Body of pancreas (tissue), 4 donors: ENCODE results near the gene RBP7. TPM values are rescaled to one million over a fixed set of nuclear protein-coding genes. Genes with fewer than 3 reads are reported as not detected.

Source experiments
- ATAC-seq: fragments of 150-250 bp; one replicate; pipeline ENCODE4 v1.9.1; 2016
- DNase-seq, 4 donors: peaks; one replicate each; pipeline ENCODE4 v3.0.0-alpha.2; 2019
- H3K27ac ChIP-seq, 4 donors: fragments of 200-600 bp; sonication (generic); 1 replicate in 3 of 4; 2 replicates in 1 of 4; pipeline versions ENCODE4 v1.5.1 to v1.6.1; 2016 to 2019; ENCODE audit warnings: mild to moderate bottlenecking in 1 of 4, mixed read lengths in 1 of 4, moderate library complexity in 1 of 4
- H3K27me3 ChIP-seq, 2 donors: fragments of 200-600 bp; sonication (generic); one replicate each; pipeline ENCODE4 v1.6.0; 2016; ENCODE audit warnings: mild to moderate bottlenecking in 1 of 2
- H3K36me3 ChIP-seq, 2 donors: fragments of 200-600 bp; sonication (generic); replicated peaks in 1 of 2; 2 replicates each; pipeline ENCODE4 v1.5.1; 2016; ENCODE audit warnings: low read depth in 2 of 2; ENCODE audit not compliant: insufficient read depth in 1 of 2
- H3K4me1 ChIP-seq: fragments of 200-600 bp; sonication (generic); one replicate; pipeline ENCODE4 v1.6.0; 2016
- H3K4me3 ChIP-seq, 2 donors: fragments of 200-600 bp; sonication (generic); 1 replicate in 1 of 2; 2 replicates in 1 of 2; pipeline ENCODE4 v1.5.1; 2016 to 2019
- H3K9me3 ChIP-seq, 3 donors: fragments of 200-600 bp; sonication (generic); 1 replicate in 2 of 3; 2 replicates in 1 of 3; pipeline ENCODE4 v1.5.1; 2016
- POLR2A ChIP-seq, 3 donors: fragments of 450-650 bp; IDR thresholded peaks; one replicate each; pipeline ENCODE4 v1.6.1; 2016; ENCODE audit warnings: antibody characterized with exemption in 3 of 3, mild to moderate bottlenecking in 2 of 3
- WGBS, 2 donors: methylation state at CpG; one replicate each; pipeline ENCODE4 v1.1.5; 2017; 5-methylcytosine and 5-hydroxymethylcytosine counted together
- intact Hi-C: fragments of 100-400 bp; cut with DNase I; formaldehyde crosslinking; loops from one replicate; pipeline ENCODE4 v1.15.1; 2023
- total RNA-seq, 2 donors: library from RNA; depleted of rRNA; stranded (reverse); fragments of >200 nt; gene quantifications; one replicate each; pipeline ENCODE4 v1.1.0, GENCODE V29; 2016
- TF ChIP-seq, protein P1 (sequence below), 7 experiments: fragments of 450-650 bp in 4 of 7; fragments of 200-600 bp in 3 of 7; sonication (generic) in 3 of 7; IDR thresholded peaks; one replicate each; pipeline ENCODE4 v1.5.1; 2016 to 2019; ENCODE audit warnings: antibody characterized with exemption in 7 of 7

Gene RBP7
- total RNA-seq, 2 donors from 2014 or later: 7.5 to 46.8 TPM

DNA sequence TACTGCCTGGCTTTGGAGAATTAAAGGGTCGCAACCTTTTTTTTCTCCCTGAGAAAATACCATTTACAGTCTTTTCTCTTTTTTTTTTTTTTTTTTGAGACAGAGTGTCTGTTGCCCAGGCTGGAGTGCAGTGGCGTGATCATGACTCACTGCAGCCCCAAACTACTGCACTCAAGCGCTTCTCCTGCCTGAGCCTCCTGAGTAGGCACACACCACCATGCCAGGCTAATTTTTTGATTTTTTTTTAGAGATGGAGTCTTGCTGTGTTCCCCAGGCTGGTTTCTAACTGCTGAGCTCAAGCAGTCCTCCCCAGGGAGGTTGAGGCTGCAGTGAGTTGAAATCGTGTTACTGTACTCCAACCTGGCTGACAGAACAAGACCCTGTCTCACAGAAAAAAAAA is 60.3 kb downstream of the RBP7 start:
- ATAC-seq: peak; percentile 71
- WGBS, 2 donors: 50 to 51% methylated on average over 4 of the region's 4 CpGs
- H3K4me3 ChIP-seq: no peak overlapping the region
- H3K27ac ChIP-seq: peak overlapping the region in 3 of 4 donors; percentile 72 to 74 (median 73)
- no peaks in the 10 kb centered on the region for H3K27me3 ChIP-seq
- H3K36me3 ChIP-seq: no peaks in the 10 kb centered on the region
- no peaks in the 10 kb centered on the region for H3K9me3 ChIP-seq
- DNase-seq: peak; percentile 26 to 64 (median 52)
- TF ChIP-seq POLR2A (IDR thresholded peaks at IDR 0.05): no peak
- TF ChIP-seq, protein P1, sequence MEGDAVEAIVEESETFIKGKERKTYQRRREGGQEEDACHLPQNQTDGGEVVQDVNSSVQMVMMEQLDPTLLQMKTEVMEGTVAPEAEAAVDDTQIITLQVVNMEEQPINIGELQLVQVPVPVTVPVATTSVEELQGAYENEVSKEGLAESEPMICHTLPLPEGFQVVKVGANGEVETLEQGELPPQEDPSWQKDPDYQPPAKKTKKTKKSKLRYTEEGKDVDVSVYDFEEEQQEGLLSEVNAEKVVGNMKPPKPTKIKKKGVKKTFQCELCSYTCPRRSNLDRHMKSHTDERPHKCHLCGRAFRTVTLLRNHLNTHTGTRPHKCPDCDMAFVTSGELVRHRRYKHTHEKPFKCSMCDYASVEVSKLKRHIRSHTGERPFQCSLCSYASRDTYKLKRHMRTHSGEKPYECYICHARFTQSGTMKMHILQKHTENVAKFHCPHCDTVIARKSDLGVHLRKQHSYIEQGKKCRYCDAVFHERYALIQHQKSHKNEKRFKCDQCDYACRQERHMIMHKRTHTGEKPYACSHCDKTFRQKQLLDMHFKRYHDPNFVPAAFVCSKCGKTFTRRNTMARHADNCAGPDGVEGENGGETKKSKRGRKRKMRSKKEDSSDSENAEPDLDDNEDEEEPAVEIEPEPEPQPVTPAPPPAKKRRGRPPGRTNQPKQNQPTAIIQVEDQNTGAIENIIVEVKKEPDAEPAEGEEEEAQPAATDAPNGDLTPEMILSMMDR (IDR thresholded peaks at IDR 0.05): no peak
- intact Hi-C loops: no loop called here
- peaks cover 48% of the 10 kb centered on the region for H3K4me1 ChIP-seq

DNA sequence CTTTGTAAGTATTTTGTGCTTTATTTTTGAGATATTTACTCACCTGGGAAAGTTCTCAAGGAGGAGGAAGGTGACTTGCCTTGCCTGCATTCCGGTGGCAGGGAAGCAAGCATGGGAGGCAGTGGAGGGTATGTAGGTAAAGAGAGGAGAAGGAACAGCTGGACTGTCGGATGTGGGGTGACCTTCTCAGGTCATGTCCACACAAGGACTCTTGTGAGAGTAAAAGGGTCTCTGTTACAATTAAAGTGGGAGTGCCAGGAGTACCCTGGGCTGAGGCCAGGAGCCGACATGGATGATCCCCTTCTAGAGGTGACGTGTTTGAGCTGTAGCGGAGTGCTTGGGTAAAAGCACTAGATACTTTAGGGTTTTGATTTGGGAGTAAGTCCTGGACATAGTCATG is 60.8 kb downstream of the RBP7 start:
- intact Hi-C loops: no loop called here
- peaks cover 48% of the 10 kb centered on the region for H3K4me1 ChIP-seq
- peak; percentile 49 to 66 (median 61) for DNase-seq
- H3K4me3 ChIP-seq: no peak overlapping the region
- no peaks in the 10 kb centered on the region for H3K27me3 ChIP-seq
- peak in 2 of 3 donors; percentile 35 to 36 for TF ChIP-seq POLR2A (IDR thresholded peaks at IDR 0.05)
- TF ChIP-seq, protein P1 (IDR thresholded peaks at IDR 0.05): no peak
- no peaks in the 10 kb centered on the region for H3K9me3 ChIP-seq
- H3K27ac ChIP-seq: peak overlapping the region; percentile 48 to 74 (median 72)
- 30 to 37% methylated on average over 5 of the region's 5 CpGs for WGBS, 2 donors
- no peaks in the 10 kb centered on the region for H3K36me3 ChIP-seq
- ATAC-seq: peak; percentile 76

DNA sequence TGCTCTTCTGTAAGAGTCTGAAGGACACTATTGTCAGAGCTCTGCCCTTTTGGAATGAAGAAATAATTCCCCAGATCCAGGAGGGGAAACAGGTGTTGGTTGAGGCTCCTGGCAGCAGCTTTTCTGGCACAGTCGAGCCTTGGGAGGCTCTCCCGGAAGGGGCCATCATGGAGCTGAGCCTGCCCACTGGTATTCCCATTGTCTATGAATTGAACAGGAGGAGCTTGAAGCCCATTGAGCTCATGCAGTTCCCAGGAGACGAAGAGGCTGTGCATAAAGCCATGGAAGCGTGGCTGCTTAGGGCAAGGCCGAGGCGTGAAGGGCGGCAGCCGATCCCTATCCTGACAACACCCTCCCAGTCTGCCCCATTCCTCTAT is 62.3 kb downstream of the RBP7 start:
- Histone ChIP-seq H3K4me1 (peaks cover 48% of the 10 kb centered on the region), H3K4me3 (no peak overlapping the region), H3K27me3 (no peaks in the 10 kb centered on the region), H3K9me3 (no peaks in the 10 kb centered on the region), H3K36me3 (no peaks in the 10 kb centered on the region), H3K27ac (no peak overlapping the region)
- intact Hi-C loops: no loop called here
- 90 to 96% methylated on average over 5 to 8 of the region's 8 CpGs for whole genome bisulfite sequencing, 2 donors
- no peak for ATAC-seq
- DNase-seq: no peak
- TF ChIP-seq POLR2A (IDR thresholded peaks at IDR 0.05): no peak
- TF ChIP-seq, protein P1 (IDR thresholded peaks at IDR 0.05): no peak

DNA sequence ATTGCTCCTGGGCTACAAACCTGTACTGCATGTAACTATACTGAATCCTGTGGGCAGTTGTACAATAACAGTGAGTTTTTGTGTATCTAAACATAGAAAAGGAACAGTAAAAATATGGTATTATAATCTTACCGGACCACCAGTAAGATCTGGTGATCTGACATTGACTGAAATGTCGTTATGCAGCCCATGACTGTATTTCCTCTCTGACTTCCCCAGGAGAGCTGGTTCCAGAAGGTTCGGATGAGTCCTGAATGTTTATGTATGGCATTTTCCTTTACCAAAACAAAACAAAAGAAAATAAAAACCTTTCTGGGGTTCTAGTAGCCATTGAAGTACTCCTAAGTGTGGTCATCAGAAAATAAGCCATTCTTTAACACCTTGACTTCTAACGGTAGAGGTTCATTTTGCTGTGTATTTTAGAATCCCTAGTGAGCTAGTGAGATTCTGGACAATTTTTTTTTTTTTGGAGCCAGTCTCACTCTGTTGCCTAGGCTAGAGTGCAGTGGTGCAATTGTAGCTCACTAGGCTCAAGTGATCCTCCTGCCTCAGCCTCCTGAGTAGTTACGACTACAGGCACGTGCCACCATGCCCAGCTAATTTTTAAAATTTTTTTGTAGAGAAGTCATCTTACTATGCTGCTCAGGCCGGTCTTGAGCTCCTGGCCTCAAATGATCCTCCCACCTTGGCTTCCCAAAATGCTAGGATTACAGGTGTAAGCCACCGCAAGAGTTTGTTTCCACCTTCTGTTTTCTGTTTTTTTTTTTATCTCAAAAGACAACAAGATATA is 63.5 kb downstream of the RBP7 start:
- DNase-seq (no peak), ATAC-seq (no peak)
- H3K36me3 ChIP-seq: no peaks in the 10 kb centered on the region
- intact Hi-C loops: no loop called here
- no peak overlapping the region for H3K4me3 ChIP-seq
- no peak overlapping the region for H3K27ac ChIP-seq
- TF ChIP-seq POLR2A (IDR thresholded peaks at IDR 0.05): no peak
- peaks cover 42% of the 10 kb centered on the region for H3K4me1 ChIP-seq
- no peaks in the 10 kb centered on the region for H3K9me3 ChIP-seq
- no peaks in the 10 kb centered on the region for H3K27me3 ChIP-seq
- WGBS, 2 donors: 92 to 95% methylated on average over 8 of the region's 8 CpGs

DNA sequence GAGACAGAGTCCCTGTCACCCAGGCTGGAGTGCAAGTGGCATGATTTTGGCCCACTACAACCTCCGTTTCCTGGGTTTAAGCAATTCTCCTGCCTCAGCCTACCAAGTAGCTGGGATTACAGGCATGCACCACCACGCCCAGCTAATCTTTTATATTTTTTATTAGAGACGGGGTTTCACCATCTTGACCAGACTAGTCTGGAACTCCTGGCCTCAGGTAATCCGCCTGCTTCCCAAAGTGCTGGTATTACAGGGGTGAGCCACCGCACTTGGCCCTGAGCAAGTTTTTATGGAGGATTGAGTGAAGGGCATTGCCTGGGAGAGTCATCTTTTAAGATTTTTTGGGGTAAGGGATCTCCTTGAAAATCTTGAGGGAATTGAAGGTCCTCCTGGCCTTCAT is 64.2 kb downstream of the RBP7 start:
- ATAC-seq: no peak
- WGBS, 2 donors: 89 to 95% methylated on average over 5 of the region's 5 CpGs
- no peaks in the 10 kb centered on the region for H3K36me3 ChIP-seq

More for the DNA sequence above, 64.2 kb downstream of the RBP7 start:
- Histone ChIP-seq H3K27me3 (no peaks in the 10 kb centered on the region), H3K4me1 (peaks cover 38% of the 10 kb centered on the region), H3K9me3 (no peaks in the 10 kb centered on the region), H3K27ac (no peak overlapping the region), H3K4me3 (no peak overlapping the region)
- intact Hi-C loops: no loop called here
- TF ChIP-seq POLR2A (IDR thresholded peaks at IDR 0.05): no peak
- TF ChIP-seq, protein P1 (IDR thresholded peaks at IDR 0.05): no peak
- no peak for DNase-seq
